HG02938 (cell line): ENCODE results near the gene TM9SF1.

Experiments
- ATAC-seq: cut with Tn5 transposase; IDR thresholded peaks from one replicate; pipeline ENCODE4 v1.9.1; 2021; ENCODE audit warnings: mild to moderate bottlenecking, moderate library complexity; ENCODE audit not compliant: unreplicated experiment

Gene TM9SF1, protein sequence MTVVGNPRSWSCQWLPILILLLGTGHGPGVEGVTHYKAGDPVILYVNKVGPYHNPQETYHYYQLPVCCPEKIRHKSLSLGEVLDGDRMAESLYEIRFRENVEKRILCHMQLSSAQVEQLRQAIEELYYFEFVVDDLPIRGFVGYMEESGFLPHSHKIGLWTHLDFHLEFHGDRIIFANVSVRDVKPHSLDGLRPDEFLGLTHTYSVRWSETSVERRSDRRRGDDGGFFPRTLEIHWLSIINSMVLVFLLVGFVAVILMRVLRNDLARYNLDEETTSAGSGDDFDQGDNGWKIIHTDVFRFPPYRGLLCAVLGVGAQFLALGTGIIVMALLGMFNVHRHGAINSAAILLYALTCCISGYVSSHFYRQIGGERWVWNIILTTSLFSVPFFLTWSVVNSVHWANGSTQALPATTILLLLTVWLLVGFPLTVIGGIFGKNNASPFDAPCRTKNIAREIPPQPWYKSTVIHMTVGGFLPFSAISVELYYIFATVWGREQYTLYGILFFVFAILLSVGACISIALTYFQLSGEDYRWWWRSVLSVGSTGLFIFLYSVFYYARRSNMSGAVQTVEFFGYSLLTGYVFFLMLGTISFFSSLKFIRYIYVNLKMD

DNA sequence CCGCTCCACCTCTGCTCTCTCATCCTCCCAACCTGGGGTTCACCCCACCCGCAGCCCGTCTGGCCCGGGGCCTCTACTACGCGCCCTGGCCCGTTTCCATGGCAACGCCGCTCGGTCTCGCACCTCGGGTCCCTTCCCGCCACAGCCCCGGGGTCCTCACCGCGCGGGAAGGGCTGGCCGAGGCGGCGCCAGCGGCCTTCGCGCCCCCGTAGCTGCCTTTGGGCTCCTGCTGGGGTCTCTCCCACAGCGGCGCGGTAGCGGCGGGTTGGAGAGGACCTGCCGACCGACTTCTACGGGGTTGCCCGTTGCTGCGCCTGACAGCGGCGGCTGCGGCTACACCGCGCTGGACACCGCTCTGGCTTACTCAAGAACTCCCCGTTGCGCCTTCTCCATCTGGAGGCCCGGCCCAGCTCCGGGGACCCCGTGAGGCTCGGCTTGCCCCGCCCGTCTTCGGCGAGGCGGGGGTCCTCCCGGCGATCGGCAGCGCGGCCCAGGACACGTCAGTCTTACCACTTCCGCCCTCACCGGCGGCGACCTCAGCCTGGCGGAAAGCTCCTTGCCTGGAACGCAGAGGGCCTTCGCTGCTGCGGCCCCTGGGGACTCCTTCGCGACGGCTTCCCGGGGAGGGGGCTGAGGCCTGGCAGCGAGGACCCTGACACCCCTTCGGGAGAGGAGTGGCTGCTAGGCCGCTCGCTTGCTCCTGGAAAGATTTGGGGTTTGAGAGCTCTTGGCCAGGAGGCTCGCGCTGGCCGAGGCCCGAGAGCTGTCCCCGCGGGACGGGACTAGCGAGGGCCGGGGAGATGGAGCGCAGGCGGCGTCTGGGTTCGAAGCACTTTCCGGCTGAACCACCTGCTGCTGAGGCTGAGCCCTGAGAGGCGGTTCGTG lies at the start of gene TM9SF1:
Gene TM9SF1, minus strand, starts transcription at position 256 of the 885 bp plus-strand sequence. CDS start 422 bp downstream, outside the sequence.
- peak; percentile 79 for ATAC-seq

DNA sequence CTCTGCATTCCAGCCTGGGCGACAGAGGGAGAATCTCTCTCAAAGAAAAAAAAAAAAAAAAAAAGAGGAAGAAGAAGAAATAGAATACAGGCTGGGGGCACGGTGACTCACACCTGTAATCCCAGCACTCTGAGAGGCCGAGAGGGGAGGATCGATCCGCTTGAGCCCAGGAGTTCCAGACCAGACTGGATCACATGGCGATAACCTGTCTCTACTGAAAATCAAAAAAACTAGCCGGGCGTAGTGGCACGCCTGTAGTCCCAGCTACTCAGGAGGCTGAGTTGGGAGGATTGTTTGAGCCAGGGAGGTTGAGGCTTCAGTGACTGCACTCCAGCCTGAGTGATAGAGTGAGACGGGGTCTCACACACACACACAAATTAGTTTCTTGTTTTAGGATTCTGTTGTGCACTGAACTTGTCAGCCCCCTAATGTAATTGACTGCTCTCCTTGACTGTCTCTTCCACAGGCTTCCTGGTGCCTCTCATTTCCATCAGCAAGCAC lies 48.1 kb upstream of the TM9SF1 start:
- no peak for ATAC-seq

DNA sequence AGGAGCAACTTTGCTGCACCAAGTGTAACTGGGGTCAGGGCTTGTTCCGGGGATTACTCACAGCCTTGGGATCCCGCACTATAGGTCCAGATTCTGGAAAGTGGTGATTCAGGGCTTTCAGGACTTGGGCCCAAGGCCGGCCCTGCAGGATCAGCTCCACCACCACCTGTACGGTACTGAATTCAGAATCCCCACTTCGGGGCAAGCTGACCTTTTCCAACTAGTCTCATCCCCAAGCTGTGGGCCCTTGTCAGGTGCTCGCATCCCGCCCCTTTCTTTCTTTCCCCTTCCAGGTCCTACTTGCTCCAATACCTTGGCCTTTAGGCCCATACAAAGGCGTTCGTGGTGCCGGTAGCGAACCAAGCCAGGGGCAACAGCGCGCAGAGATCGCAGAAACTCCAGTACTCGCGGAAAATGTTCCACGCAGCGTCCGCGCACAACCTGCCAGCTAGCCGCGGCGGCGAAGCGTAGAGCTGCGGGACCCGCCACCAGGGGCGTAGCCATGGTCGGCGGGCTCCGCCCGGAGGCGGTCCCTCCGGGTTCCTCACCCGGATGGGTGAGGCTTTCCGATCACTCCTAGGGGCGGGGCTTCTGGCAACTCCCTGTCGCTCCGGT lies 46.7 kb upstream of the TM9SF1 start:
- peak; percentile 73 for ATAC-seq

DNA sequence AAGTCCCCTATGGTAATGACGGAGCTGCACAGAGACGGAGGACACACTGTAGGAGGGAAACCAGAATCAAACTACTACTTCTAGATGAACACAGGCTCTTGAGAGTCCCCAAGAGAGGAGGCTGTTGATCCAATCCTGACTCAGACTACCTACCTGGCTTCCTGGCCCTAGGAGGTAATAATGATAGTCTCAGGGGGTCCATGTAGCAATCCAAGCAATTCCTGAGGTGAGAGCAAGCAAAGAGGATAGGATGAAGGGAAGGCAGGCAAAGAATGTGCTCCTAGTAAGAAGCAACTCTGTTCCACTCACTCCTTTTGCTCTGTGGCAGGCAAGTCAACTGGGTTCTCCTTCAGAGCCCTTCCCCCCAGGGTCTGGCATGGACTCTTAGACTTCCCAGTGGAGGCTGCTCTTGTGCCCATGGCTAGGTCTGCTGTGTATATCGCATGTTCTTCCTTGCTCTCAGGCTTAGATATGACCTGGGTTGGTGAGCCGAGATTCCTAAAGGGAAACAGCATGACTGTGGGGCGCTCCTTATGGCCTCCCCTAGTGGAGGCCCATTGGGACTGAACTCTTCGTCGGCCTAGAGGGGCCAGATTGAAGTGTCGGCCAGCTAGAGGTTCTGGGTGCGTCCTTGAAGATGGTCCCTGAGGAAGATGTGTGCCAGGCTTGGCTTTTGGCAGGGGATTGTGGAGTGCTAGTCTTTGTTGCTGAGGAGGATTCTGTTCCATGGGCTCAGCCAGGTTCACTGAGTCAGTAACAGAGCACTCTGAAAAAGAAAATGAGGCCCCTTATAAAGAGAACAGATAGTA lies 45.1 kb upstream of the TM9SF1 start:
- ATAC-seq = no peak

DNA sequence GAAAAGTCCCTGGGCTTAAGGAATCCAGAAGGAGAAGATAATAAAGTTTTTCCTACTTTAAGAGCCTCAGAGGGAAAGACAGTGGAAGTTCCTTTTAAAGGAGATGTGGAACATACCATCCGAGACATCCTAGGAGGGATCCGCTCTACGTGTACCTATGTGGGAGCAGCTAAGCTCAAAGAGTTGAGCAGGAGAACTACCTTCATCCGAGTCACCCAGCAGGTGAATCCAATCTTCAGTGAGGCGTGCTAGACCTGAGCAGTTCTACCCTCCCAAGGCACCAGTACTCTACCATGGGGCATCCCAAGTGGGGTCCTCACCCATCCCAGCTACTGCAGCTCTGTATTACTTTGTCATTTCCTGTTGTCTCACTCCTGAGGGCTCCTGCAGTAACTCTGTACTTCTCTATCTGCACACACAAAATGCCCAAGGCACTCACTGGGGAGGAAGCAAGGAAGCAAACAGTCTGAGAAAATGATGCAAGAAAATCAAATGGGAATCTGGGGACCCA lies 43.3 kb upstream of the TM9SF1 start:
- ATAC-seq = no peak

DNA sequence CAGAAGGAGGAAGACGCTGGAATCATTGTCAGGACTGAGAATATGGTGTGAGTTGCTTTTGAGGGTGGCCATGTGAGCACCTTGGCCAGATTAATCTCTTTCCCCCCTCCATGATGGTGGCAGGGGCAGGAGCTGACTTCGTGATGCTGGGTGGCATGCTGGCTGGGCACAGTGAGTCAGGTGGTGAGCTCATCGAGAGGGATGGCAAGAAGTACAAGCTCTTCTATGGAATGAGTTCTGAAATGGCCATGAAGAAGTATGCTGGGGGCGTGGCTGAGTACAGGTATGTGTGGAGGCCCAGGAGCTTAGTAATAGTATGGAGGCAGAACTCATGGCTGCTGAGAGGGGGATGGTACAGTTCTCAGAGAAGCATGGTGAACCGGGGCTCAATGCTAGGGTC lies 42.9 kb upstream of the TM9SF1 start:
- no peak for ATAC-seq

DNA sequence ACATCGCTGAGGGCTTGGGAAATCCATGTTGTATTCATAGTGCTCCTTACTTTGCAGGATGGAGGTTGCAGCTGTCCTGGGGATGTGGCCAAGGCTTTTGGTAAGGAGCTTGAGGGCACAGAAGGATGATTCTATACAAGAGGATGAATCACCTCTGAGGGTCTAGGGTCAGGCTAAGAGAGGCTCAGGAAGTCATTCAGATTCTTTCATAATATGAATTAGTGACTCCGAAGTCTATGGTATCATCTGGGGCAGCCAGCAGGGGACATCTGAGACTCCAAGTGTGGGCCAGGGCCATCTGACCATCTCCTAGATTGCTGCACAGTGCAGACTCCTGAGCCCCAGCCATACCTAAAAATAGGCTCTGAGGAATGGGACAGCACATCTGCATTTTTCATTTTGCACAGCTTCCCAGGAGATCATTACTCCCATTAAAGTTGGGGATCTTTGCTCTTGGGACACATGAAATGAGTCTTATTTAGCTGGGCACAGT lies 42.3 kb upstream of the TM9SF1 start:
- ATAC-seq = no peak

DNA sequence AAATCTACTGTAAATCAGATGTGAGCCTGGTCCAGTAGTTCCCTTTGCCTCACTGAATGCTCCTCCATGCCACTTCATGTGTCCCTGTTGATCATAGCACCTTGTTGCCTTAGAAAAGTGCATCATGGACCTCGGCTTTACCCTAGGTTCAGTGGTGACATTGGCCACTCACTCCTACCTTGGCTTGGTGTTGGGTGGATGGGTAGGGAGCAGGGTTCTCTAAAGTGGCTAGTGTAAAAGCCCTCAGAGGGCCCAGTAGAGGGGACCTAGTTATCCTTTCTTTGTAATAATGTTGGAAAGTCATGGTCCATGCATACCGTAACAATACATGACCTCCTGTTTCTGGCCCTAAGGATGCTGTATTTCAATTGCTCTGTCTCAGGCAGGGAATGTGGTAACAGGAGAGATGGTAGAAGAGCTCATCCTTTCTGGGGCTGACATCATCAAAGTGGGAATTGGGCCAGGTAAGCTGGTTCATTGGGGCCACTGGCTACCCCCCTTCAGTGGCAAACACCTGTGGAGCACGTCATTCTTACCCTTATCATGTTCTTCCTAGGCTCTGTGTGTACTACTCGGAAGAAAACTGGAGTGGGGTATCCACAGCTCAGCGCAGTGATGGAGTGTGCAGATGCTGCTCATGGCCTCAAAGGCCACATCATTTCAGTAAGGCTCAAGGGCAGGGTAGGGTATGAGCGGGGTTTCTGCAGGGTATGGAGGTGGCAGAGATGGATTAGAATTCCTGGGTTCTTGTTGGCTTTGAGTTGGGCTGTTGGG lies 41.6 kb upstream of the TM9SF1 start:
- ATAC-seq = no peak

DNA sequence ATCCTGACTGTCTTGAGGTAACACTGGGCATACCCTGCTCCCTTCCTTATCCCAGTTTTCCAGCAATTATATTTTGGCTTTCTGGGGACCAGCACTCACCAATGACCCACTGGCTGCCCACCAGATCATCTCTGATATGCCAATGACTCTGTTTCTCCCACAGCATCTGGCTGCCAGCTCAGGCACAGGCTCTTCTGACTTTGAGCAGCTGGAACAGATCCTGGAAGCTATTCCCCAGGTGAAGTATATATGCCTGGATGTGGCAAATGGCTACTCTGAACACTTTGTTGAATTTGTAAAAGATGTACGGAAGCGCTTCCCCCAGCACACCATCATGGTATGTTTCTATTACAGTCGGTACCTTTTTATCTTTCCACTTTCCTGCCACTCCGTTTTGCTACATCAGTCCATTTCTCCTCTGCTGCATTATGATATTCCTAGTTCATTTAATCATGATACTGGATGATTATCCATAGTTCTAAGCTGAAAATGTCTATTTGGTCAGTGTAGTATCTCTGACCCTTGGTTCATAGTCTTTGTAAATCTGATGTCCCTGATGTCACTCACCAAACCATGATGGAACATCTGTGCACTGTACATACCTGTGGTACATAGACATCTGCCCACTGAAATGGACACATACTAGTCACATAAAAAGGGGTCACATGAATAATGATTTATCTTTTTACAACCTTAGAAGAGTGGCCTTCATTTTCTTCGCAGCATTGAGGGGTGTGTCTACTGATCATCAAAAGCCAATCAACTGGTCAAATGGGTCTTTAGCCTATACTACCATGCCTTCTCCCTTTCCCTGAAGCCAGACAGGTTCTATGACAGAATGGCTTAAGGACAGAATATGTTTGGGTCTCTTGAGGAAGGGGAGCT lies 40.8 kb upstream of the TM9SF1 start:
- no peak for ATAC-seq

DNA sequence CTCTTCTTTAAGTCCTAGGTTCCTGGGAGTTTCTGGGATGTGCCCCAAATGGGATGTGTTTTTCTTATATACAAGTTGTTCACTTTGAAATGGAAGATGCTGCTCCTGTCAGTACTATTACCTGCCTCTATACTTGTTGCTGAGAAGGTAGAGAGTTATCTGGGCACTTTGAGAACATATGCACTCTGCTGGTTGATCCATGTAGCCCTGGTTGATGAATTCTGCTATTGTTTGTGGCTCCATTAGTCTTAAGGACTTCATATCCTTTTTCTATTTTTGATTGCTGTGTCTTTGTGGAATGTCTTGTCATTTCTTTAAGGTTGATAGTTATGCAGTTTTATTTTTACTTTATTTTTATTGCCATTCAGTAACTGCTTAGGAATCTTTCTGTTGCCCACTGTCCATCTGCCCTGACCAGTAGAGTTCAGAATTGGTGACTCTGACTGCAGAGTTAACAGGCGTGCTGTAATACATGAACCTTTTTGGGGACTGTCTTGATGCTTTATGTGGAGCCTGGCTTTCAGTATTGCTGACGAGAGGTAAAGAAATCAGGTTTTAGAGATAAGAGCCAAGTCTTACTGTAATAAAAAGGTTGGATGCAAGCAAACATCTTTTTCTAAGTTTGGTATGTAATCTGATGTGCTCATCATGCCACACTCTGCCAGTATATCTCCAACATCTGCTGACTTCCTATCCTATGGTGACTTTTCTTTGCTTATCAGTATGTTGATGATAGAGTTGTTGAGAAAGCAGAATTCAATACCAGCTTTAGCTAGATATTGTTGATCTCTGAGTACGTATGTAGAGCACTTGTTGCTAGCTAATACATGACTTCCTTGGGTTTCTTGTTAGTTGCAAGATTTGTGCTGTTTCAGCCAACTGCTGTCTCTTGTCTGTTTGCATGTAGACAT lies 39.1 kb upstream of the TM9SF1 start:
- no peak for ATAC-seq

DNA sequence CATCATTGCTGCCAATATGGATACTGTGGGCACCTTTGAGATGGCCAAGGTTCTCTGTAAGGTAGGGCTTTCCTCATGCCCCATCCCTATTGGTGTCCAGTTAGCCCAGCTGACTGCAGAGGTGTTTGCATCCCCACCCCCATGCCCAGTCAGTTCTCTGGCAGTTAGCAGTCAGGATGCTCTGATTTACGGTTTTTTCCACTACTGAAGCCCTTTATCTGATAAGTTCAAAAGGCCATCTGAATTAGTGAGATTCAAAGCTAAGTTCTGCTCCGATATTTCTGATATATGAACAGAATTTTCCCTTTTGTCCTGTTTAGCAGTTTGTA lies 38.3 kb upstream of the TM9SF1 start:
- no peak for ATAC-seq

DNA sequence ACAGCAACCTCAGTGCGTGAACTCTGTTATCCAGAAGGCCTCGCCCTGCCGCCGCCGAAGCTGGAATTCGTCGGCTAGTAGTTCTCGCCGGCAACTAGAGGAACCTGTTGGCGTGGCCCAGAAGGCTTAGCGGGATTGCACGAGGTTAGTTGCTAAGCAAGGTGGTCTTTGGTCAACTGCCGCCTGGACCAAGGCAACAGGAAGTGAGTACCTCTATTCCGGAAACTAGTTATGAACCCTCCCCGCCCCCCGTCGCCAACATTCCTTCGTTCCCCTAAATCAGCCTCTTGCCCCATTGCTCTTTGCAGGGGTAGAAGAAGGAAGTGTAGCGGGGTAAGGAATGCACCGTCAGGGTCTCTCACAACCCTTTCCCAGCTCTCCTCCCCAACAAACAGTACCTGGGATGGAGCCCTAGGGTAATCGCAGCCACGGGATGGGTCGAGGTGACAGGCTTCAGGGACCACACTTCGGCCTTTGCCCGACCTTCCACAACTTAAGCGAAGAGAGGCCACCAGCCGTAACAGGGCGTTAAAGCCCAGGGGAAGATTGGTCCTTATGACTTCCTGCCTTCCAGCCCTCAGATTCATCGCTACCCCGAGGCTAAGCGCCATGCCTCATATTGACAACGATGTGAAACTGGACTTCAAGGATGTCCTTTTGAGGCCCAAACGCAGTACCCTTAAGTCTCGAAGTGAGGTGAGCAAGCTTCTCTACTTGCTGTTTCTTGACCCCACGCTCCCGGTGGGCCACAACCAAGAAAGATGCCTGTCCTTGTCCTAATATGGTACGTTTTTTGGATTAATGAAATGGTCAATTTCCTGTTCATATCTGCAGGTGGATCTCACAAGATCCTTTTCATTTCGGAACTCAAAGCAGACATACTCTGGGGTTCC lies 37.6 kb upstream of the TM9SF1 start, which contains the start of gene GMPR2:
Gene GMPR2, plus strand, starts transcription at position 285 of the 893 bp plus-strand sequence. Its CDS starts 325 bp downstream, at position 610.
- peak; percentile 53 for ATAC-seq

DNA sequence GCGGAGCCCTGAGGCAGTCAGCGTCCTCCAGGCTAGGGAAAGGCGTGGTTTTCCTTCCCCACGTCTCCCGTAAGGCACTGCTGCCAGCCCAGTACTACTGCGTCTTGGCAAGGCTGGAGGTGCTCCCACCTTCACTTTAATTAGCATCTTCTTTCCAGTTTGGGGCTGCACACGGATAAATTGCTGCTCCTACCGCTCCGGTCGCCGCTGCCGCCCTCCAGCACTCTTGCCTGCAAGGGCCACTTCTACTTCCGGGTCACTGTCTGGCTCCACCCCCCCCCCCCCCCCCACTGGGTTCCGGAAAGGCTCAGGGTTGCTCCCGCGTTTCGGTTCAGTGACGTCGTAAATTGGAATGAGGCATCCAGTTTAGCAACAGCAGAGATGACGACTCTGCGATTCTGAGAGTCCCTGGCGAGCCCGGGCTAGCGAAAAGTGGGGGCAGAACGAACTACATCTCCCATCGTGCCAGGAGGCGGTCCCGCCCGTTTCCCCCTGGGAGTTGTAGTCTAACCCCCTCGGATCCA lies 36.9 kb upstream of the TM9SF1 start, which contains the start of gene NEDD8:
Gene NEDD8, minus strand, starts transcription at position 247 of the 524 bp plus-strand sequence. Its CDS starts 100 bp downstream, at position 147.
- ATAC-seq = peak; percentile 69

DNA sequence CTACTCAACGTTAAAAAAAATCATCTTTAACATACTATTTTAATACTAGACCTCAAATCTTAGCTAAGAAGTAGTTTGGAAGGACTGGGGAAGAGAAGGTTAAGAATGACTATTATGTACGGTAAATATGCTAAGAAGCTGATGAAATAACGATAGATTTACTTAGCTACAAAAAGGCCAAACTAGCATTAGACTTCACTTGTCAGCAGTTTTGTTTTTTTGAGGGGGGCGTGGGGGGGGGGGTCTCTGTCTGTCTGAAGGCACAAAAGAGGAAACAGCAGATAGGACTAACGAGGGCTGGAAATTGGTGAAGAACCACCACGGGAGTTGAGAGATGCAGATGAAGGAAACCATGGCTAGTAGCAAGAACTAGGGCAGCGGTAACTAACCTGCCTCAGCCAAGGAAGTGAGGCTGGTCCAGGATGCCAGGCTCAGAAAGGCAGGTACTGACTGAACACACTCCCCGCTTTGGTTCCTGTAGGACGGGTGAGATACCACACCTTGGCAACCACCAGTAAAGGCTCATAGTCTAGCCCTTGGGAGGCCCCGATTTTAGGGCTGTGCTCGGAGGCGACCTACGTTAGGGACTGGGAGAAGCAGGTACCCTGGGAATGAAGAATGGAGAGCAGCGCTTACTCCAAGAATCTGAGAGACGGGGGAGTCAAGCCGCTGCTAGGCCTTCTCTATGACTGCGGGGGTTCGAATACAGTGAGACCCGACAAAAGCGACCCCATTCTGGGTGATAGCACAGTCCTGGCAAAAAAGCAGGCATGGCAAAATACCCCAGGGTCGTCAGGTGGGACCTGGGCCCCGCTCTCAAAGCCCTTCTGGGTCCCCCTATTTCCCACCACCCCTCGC lies 36.3 kb upstream of the TM9SF1 start:
- ATAC-seq = peak; percentile 8
